A673 (cell line): ENCODE measurements around the gene PCBP4. TPM values are rescaled to one million over a fixed set of nuclear protein-coding genes. Genes with fewer than 3 reads are reported as not detected.

Experiments
- BruUV-seq: library from RNA; stranded (reverse); fragments of 400-500 nt; replicated peaks from 2 replicates; lab custom pipeline; 2021; lab: Mats Ljungman, UMichigan
- CTCF ChIA-PET: fragments of 300-600 bp; sonication (Branson Sonifier 250); formaldehyde crosslinking; loops from one replicate; lab custom pipeline; 2022; ENCODE audit warnings: antibody characterized with exemption; lab: Charles Lee
- POLR2A ChIA-PET: fragments of 300-600 bp; sonication (Branson Sonifier 250); formaldehyde crosslinking; loops from one replicate; lab custom pipeline; 2022; ENCODE audit warnings: antibody characterized with exemption; ENCODE audit not compliant: low non-redundant PET; lab: Charles Lee
- DNase-seq: peaks from one replicate; pipeline ENCODE4 v3.0.0-alpha.2; 2015; ENCODE audit warnings: low spot score
- H3K27ac ChIP-seq: fragments of 200-600 bp; sonication (generic); 2 replicates; pipeline ENCODE4 v1.5.1; 2016; ENCODE audit warnings: mixed run types, low read depth, mild to moderate bottlenecking, mixed read lengths, antibody characterized with exemption, low read length; ENCODE audit not compliant: poor library complexity, severe bottlenecking
- H3K27me3 ChIP-seq: fragments of 200-600 bp; sonication (generic); replicated peaks from 2 replicates; pipeline ENCODE4 v1.6.1; 2017; ENCODE audit warnings: mixed run types, low read depth, mild to moderate bottlenecking, mixed read lengths, antibody characterized with exemption, low read length; ENCODE audit not compliant: insufficient read depth, poor library complexity
- H3K36me3 ChIP-seq: fragments of 200-600 bp; sonication (generic); 2 replicates; pipeline ENCODE4 v1.6.1; 2016; ENCODE audit warnings: mixed run types, mild to moderate bottlenecking, mixed read lengths, antibody characterized with exemption, low read length; ENCODE audit not compliant: insufficient read depth, poor library complexity, severe bottlenecking
- H3K4me1 ChIP-seq: fragments of 200-600 bp; sonication (generic); 2 replicates; pipeline ENCODE4 v1.6.1; 2017; ENCODE audit warnings: mixed run types, mild to moderate bottlenecking, mixed read lengths, antibody characterized with exemption, low read length; ENCODE audit not compliant: insufficient read depth, poor library complexity, severe bottlenecking
- H3K4me3 ChIP-seq: fragments of 200-600 bp; sonication (generic); 2 replicates; pipeline ENCODE4 v1.5.1; 2016; ENCODE audit warnings: low read depth, mixed run types, mild to moderate bottlenecking, mixed read lengths, low read length; ENCODE audit not compliant: poor library complexity, severe bottlenecking
- H3K9me3 ChIP-seq: fragments of 200-600 bp; sonication (generic); 2 replicates; pipeline ENCODE4 v1.6.1; 2016; ENCODE audit warnings: mixed run types, low read depth, mild to moderate bottlenecking, mixed read lengths, antibody characterized with exemption, low read length; ENCODE audit not compliant: poor library complexity, severe bottlenecking
- EZH2 ChIP-seq: fragments of 200-600 bp; sonication (generic); IDR thresholded peaks from 2 replicates; pipeline ENCODE4 v1.6.1; 2017; ENCODE audit warnings: borderline replicate concordance, low read depth, mild to moderate bottlenecking, mixed read lengths, antibody characterized with exemption, low read length; ENCODE audit not compliant: poor library complexity, severe bottlenecking
- intact Hi-C: fragments of 100-400 bp; cut with micrococcal nuclease; formaldehyde crosslinking; loops from one replicate; pipeline ENCODE4 v1.10.0; 2022; ENCODE audit not compliant: unreplicated experiment
- total RNA-seq: library from RNA; stranded (reverse); gene quantifications from 2 replicates; pipeline ENCODE4 v1.2.3, GENCODE V29; 2021
- TF ChIP-seq, protein P1 (sequence below): fragments of 300-800, 200-600 bp; sonication (generic); conservative IDR thresholded peaks from 2 replicates; pipeline ENCODE4 v1.5.1; 2017; ENCODE audit warnings: low read depth, mild to moderate bottlenecking, antibody characterized with exemption, low read length, moderate library complexity, mixed read lengths

Gene PCBP4
- total RNA-seq, 1 experiment from 2014 or later = 5.3 TPM

DNA sequence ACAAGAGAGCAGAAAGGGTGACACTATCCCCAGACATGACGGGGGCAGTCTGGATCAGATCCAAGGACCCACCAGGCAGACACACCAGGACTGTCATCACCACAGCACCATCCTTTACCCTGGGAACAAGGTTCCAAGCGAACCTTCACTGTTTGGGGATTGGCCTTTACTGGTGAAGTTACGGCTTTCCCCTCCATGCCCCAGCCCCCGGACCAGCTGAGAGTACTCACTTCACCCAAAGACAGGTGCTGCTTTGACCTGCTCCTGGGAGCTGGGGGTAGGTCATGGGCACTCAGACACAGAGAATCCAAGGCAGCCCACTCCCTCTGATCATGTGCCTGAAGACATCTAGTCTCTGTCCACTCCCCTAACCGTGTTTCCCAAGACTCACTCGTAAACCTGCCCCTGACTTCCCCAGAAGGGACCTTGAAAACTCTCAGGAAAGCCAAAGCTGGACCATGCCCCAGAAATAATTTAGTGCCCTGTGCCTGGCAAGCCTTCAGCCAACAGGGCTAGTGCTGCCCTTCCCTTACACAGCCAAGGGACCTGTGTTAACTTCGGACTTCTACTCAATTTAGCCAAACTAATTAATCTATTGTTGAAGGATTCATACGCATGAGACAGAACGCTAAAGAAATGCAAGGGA, 28.4 kb downstream of the PCBP4 start:
- no peaks in the 10 kb centered on the region for H3K9me3 ChIP-seq
- H3K27ac ChIP-seq = no peak overlapping the region
- ChIA-PET POLR2A (no interaction called here), CTCF (no interaction called here)
- BruUV-seq = no TSS peak
- H3K36me3 ChIP-seq = no peaks in the 10 kb centered on the region
- peaks cover 6% of the 10 kb centered on the region for H3K4me1 ChIP-seq
- intact Hi-C loops = no loop called here
- TF ChIP-seq EZH2 = no peak
- TF ChIP-seq, protein P1, sequence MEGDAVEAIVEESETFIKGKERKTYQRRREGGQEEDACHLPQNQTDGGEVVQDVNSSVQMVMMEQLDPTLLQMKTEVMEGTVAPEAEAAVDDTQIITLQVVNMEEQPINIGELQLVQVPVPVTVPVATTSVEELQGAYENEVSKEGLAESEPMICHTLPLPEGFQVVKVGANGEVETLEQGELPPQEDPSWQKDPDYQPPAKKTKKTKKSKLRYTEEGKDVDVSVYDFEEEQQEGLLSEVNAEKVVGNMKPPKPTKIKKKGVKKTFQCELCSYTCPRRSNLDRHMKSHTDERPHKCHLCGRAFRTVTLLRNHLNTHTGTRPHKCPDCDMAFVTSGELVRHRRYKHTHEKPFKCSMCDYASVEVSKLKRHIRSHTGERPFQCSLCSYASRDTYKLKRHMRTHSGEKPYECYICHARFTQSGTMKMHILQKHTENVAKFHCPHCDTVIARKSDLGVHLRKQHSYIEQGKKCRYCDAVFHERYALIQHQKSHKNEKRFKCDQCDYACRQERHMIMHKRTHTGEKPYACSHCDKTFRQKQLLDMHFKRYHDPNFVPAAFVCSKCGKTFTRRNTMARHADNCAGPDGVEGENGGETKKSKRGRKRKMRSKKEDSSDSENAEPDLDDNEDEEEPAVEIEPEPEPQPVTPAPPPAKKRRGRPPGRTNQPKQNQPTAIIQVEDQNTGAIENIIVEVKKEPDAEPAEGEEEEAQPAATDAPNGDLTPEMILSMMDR = no peak
- no peak for DNase-seq
- no peak overlapping the region for H3K4me3 ChIP-seq
- H3K27me3 ChIP-seq = no peaks in the 10 kb centered on the region

DNA sequence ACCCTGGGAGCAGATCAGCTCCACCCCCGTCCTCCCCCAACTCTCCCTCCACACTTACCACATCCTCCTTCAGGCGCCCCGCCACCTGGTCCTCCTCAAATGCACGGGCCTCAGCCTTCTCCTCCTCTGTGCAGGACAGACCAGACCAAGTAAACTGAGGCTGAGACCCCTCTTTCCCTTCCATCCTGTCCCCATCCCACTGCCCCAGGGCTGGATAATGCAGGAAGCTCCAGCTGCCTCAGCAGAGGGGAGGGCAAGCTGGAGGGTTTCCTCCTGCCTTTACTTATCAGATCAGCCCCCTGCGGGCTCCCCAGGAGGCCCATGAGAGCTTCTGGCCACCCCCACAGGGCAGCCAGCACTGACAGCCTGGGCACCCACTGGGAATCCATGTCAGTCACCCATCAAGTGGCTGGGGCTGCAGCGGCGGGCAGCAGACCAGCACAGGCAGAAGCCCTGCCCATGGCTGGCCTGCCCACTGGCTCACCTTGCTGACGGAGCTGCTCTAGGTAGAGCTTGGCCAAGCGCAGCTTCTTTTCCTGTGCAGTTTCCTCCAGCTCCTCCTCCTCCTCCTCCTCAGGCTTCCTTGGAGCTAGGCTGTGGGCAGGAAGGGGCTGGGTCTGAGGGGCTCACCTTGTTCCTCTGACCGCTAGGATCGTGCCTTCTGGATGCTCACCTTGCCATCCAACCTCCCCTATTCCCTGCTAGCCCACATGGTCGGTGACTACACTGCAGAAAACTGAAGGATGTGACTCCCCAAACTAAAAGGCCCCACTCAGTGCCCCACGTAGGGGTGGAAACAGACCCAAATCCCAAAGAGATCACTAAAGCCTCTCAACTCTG, 29.4 kb downstream of the PCBP4 start:
- DNase-seq = no peak
- ChIA-PET POLR2A (no interaction called here), CTCF (no interaction called here)
- H3K27ac ChIP-seq = no peak overlapping the region
- H3K36me3 ChIP-seq = no peaks in the 10 kb centered on the region
- TF ChIP-seq, protein P1 = no peak
- TF ChIP-seq EZH2 = no peak
- no peaks in the 10 kb centered on the region for H3K9me3 ChIP-seq
- H3K4me1 ChIP-seq = peaks cover 5% of the 10 kb centered on the region
- no peaks in the 10 kb centered on the region for H3K27me3 ChIP-seq
- BruUV-seq = no TSS peak
- intact Hi-C loops = no loop called here
- no peak overlapping the region for H3K4me3 ChIP-seq

DNA sequence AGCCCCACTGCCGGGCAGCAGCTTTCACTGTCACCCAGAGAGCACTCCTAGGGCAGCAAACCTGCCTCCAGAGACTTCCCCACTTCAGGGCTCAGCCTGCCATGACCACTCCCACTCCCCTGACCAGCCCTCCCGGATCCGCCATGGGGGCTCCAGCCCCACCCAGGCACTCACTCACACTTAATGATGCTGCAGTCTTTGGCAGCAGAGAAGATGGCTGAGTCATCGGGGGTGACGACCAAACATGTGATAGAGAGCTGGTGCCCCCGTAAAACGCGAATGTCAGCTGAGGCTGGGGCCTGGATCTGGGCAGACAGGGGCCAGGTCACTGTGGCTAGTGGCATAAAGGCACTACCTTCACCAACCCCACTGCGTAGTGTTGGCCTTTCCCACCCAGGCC, 30.2 kb downstream of the PCBP4 start:
- POLR2A ChIA-PET = no interaction called here
- no peaks in the 10 kb centered on the region for H3K4me1 ChIP-seq
- H3K36me3 ChIP-seq = no peaks in the 10 kb centered on the region
- TF ChIP-seq, protein P1 = no peak
- no peak for TF ChIP-seq EZH2
- CTCF ChIA-PET = no interaction called here
- no peaks in the 10 kb centered on the region for H3K9me3 ChIP-seq
- H3K27me3 ChIP-seq = no peaks in the 10 kb centered on the region
- H3K4me3 ChIP-seq = no peak overlapping the region
- no peak overlapping the region for H3K27ac ChIP-seq
- no peak for DNase-seq
- intact Hi-C loops = no loop called here
- no TSS peak for BruUV-seq
